SK-N-MC (cell line): Measurements from ENCODE around the gene NEIL1.
"Not testable (repeated sequence)": the region's sequence is repeated elsewhere in the genome, so short reads cannot be mapped to it uniquely, and the experiment has no call there.

Source experiments
- EZH2 ChIP-seq: fragments of 200-600 bp; sonication (generic); IDR thresholded peaks from one replicate; pipeline ENCODE4 v1.6.1; 2017; ENCODE audit warnings: antibody characterized with exemption
- POLR2AphosphoS5 ChIP-seq: IDR thresholded peaks from 2 replicates; pipeline ENCODE4 v1.6.1; 2012; ENCODE audit warnings: mild to moderate bottlenecking, low read depth, low read length, borderline replicate concordance

- not testable (repeated sequence) for TF ChIP-seq POLR2AphosphoS5, EZH2
Observed at GRCh38 chr15:75333654-75334419, 13.0 kb upstream of the NEIL1 start.
